Skin epidermis (tissue), 12 donors: Measurements from ENCODE around the gene NKD1.
A peak's percentile ranks its signal among the peaks of the same experiment; 100 is the strongest.

ENCODE experiments used
- H3K27ac ChIP-seq, 21 experiments: fragments of 200-600 bp; sonication (generic) in 11 of 21; one replicate each; pipeline ENCODE4 v1.5.0; 2020; ENCODE audit warnings: mild to moderate bottlenecking in 3 of 21, inconsistent platforms in 2 of 21, moderate library complexity in 2 of 21
- H3K4me3 ChIP-seq, 7 experiments: fragments of 200-600 bp; sonication (generic) in 2 of 7; one replicate each; pipeline ENCODE4 v1.5.0; 2020; ENCODE audit warnings: inconsistent platforms in 2 of 7, mild to moderate bottlenecking in 2 of 7, moderate library complexity in 1 of 7

NKD1 gene

GRCh38 chr16:50593410-50594150 is 45.4 kb downstream of the NKD1 start:
- Histone ChIP-seq H3K27ac (no peak overlapping the region), H3K4me3 (no peak overlapping the region)

GRCh38 chr16:50594308-50595260 is 46.4 kb downstream of the NKD1 start:
- no peak overlapping the region for H3K27ac ChIP-seq
- H3K4me3 ChIP-seq = no peak overlapping the region

GRCh38 chr16:50595859-50596258 is 47.7 kb downstream of the NKD1 start:
- Histone ChIP-seq H3K27ac (no peak overlapping the region), H3K4me3 (no peak overlapping the region)

- Histone ChIP-seq H3K27ac (no peak overlapping the region), H3K4me3 (no peak overlapping the region)
Observed at GRCh38 chr16:50596762-50597450, 48.7 kb downstream of the NKD1 start.

GRCh38 chr16:50597563-50598255 is 49.5 kb downstream of the NKD1 start:
- no peak overlapping the region for H3K4me3 ChIP-seq
- peak overlapping the region in 1 of 21 experiments; percentile 26 for H3K27ac ChIP-seq

- peak overlapping the region in 3 of 21 experiments; percentile 26 to 35 (median 27) for H3K27ac ChIP-seq
Observed at GRCh38 chr16:50598256-50598894, 50.2 kb downstream of the NKD1 start.

GRCh38 chr16:50598936-50599361 is 50.8 kb downstream of the NKD1 start:
- Histone ChIP-seq H3K4me3 (no peak overlapping the region), H3K27ac (peak overlapping the region in 2 of 21 experiments; percentile 26 to 35)

More at GRCh38 chr16:50598256-50598894, 50.2 kb downstream of the NKD1 start:
- no peak overlapping the region for H3K4me3 ChIP-seq

GRCh38 chr16:50599494-50599893 is 51.3 kb downstream of the NKD1 start:
- H3K4me3 ChIP-seq = no peak overlapping the region
- H3K27ac ChIP-seq = peak overlapping the region in 1 of 21 experiments; percentile 26

- no peak overlapping the region for H3K4me3 ChIP-seq
- peak overlapping the region in 10 of 21 experiments; percentile 23 to 71 (median 50) for H3K27ac ChIP-seq
Observed at GRCh38 chr16:50600582-50601283, 52.5 kb downstream of the NKD1 start.

- H3K27ac ChIP-seq = peak overlapping the region in 14 of 21 experiments; percentile 1 to 71 (median 42)
- H3K4me3 ChIP-seq = no peak overlapping the region
Observed at GRCh38 chr16:50601341-50601740, 53.1 kb downstream of the NKD1 start.

- Histone ChIP-seq H3K4me3 (no peak overlapping the region), H3K27ac (peak overlapping the region in 13 of 21 experiments; percentile 1 to 71 (median 45))
Observed at GRCh38 chr16:50602126-50602525, 53.9 kb downstream of the NKD1 start.

GRCh38 chr16:50602531-50603205 is 54.5 kb downstream of the NKD1 start:
- peak overlapping the region in 14 of 21 experiments; percentile 2 to 71 (median 37) for H3K27ac ChIP-seq
- H3K4me3 ChIP-seq = no peak overlapping the region

GRCh38 chr16:50603206-50604064 is 55.2 kb downstream of the NKD1 start:
- H3K4me3 ChIP-seq = no peak overlapping the region
- H3K27ac ChIP-seq = peak overlapping the region in 15 of 21 experiments; percentile 2 to 71 (median 34)

- peak overlapping the region in 6 of 21 experiments; percentile 29 to 71 (median 59) for H3K27ac ChIP-seq
- no peak overlapping the region for H3K4me3 ChIP-seq
Observed at GRCh38 chr16:50604065-50604418, 55.8 kb downstream of the NKD1 start.

GRCh38 chr16:50604610-50605009 is 56.4 kb downstream of the NKD1 start:
- Histone ChIP-seq H3K27ac (peak overlapping the region in 1 of 21 experiments; percentile 1), H3K4me3 (no peak overlapping the region)

GRCh38 chr16:50605733-50606430 is 57.7 kb downstream of the NKD1 start:
- no peak overlapping the region for H3K27ac ChIP-seq
- H3K4me3 ChIP-seq = no peak overlapping the region
